ENCODE data around the gene CSF1.
"Not testable (repeated sequence)": the region's sequence is repeated elsewhere in the genome, so short reads cannot be mapped to it uniquely, and the experiment has no call there.

The CSF1 gene

DNA sequence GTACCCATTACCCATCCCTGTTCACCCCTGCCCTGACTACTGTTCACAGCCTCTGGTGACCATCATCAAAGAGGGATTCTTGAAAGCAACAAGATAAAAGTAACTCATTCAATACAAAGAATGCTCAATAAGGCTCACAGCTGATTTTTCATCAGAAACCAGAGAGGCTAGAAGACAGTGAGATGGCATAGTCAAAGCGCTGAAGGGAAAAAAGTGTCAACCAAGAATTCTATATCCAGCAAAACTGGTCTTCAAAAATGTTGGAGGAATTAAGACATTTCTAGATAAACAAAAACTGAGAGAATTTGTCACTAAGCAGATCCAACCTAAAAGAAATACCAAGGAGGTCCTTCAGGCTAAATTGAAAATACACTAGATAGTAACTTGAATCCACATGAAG, 27.1 kb downstream of the CSF1 start:
- no peak for DNase-seq (ENCODE audit: low read depth in 2 of 2)

DNA sequence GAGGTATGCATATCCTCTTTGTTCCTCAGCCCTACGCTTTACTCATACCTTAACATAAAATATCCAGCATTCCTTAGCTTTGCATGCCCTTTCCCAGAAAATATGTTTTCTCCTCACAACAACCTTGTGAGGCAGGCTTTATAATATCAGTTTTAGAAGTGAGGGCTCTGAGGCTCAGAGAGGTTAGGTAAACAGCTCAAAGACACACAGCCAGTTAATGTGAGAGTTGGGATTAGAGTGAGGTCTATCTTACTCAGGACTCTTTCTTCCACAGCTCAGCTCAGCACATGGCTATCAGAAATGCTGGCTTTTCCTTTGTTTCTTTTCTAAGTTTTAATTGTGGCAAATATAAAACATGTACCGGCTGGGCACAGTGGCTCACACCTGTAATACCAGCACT, 27.9 kb downstream of the CSF1 start:
- no peak for DNase-seq (ENCODE audit: low read depth in 2 of 2)

DNA sequence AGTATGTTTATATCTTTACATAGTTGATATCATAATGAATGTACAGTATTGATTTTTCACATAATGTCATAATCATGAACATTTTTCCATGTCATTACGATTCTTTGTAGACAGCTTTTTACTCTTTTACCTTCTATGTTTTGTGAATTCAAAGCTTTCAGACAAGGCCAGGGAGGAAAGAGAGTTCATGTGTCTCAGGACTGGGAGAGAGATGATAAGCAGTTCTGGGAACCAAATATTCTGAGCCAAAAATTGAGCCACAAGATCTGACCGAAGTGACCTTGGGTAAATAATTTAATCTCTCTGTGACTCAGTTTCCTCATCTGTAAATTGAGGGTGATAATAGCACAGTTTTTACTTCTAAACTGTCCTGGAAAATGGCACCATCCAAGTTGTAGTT, 31.8 kb downstream of the CSF1 start:
- DNase-seq (ENCODE audit: low read depth in 2 of 2), result no peak

DNA sequence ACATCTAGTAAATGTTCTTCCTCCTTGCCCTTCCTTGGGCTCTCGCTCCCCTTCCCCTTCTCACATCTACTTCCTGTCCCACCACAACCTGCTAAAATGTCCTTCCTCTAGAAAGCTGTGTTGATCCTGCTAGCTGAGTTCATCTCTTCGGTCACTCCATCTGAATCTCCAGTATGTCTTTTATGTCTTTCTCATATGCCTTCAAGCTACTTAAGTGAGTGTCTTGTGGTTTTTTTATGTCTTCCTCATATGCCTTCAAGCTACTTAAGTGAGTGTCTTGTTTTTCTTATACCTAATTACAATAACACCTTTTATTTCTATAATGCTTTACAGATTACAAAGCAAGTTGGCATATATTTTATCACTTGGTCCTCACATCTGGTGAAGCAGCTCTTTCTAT, 33.9 kb downstream of the CSF1 start:
- DNase-seq (ENCODE audit: low read depth in 2 of 2), result no peak

DNA sequence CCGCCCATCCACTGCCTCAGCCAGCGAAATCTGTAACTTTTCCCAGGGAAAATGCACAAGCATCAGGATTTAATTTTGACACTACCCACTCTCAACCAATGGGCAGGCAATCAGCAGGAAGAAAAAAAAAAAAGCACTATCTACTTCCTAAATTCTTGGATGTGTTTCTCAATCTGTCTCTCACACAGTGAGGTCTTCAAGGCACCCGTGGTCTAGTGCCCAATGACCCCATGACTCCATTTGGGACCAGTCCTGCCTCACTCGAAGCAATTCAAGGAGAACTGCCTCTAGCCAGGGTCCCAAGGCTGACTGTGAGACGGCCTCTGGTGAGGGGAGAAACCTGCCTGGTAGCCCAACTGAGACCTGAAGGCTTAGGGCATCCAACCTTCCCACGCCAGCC, 35.9 kb downstream of the CSF1 start:
- DNase-seq (ENCODE audit: low read depth in 2 of 2), result no peak

DNA sequence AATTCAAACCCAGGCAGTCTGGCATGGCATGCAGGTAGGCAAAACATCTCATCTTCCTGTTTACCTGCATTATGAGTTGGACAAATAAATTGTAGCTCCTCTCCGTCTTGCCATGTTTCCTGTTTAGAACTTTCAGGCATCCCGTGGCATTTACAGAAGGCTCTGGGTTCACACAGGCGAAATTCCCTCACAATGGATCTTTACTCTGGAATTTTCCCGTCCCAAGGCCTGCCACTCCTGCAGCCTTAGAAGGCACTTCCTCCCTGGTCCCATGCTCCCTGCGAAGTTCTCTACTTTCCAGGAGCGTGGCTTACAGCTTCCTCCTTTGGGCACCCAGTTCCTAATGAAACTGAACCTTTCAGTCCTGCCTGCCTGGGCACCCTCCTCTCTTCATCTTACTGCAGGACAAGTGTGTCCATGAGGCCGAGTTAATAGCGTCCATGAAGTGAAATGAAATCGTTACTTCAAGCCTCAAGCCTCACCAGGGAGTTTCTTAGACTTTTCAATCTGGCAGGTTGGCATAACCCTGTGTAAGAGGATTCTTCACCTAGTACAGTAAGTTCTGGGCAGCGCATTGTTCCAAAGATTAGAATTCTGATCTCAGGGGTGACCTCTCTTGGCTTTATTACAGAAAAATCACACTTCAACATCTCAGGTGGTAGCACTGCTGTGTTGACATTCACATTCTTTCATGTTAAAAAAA, 37.1 kb downstream of the CSF1 start:
- DNase-seq (ENCODE audit: low read depth in 2 of 2), result no peak

DNA sequence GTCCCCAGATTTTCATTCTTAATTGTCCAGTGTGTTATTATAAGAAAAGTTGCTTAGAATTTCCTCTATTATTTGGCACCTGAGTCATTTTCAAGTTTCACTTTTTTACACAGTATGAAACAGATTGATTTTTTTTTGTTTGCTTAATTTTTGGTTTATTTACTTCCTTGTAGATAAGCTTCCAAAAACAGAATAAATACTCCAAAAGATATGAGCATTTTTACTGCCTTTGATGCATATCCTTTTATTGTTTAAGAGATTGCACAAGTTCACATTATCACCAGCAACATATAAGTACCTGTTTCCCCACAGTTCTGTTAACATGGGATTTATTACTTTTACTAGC, 37.6 kb downstream of the CSF1 start:
- no peak for DNase-seq (ENCODE audit: low read depth in 2 of 2)

DNA sequence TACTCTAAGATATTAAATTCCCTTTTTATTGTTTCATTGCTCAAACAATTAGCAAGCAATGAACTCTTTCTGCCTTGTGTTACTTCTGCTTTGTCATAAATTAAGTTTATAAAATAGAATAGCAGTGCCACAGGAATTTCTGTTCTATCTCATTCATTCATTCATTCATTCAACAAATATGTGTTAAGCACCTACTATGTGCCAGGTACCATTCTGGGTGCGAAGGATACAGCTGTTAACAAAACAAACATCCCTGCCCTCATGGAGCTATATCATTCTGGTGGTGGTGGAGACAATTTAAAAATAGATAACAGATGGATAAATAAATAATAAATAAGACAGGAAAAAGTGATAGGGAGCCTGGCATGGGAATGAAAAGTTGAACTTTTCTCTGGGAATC, 39.4 kb downstream of the CSF1 start:
- no peak for DNase-seq (ENCODE audit: low read depth in 2 of 2)

DNA sequence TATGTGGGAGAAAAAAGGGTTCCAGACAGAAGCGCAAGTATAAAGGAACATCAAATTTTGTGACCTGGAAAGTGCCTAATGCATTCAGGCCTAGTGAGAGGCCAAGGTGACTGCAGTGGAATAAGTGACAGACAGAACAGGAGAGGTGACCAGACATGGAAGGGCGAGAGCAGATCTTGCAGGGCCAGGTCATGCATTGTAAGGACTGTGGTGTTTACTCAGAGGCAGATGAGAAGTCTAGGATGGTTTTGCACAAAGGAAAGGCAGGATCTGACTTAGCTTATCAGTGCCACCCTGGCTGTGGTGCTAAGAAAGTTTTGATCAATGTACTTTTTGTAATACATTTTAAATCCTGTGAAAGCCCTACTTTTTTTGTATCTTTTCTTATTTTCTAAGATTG, 39.9 kb downstream of the CSF1 start:
- DNase-seq (ENCODE audit: low read depth in 2 of 2), result no peak

DNA sequence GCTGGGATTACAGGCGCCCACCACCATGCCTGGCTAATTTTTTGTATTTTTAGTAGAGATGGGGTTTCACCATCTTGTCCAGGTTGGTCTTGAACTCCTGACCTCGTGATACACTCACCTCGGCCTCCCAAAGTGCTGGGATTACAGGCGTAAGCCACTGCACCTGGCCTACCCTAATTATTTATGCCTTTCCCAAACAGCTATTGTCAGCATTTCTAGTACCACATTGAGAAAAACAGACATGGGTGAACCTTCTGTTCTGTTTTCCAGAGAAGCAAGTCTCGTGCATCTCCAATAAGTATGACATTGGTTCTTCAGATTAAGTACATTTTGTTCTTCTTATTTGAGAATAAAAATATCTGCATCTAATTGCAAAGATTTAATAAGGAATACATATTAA, 40.9 kb downstream of the CSF1 start:
- not testable (repeated sequence) for DNase-seq (ENCODE audit: low read depth in 2 of 2)

DNA sequence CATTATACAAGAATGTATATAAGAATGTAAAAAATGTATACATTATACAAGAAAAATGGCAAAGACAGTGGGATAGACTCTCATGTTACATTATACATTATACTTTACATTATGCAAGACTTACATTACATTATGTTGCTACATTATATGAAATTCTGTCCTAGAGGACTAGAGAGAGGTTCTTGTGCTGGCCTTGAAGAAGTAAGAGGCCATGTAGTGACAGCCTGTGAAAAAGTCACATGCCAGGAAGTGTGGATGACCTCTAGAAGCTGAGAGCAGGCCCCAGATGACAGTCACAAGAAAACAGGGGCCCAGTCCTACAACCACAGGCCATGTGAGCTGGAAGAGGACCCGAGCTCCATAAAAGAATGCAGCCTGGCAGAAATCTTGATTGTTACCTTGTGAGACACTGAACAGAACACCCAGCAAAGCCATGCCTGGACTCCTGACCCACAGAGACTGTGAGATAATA, 43.4 kb downstream of the CSF1 start:
- DNase-seq (ENCODE audit: low read depth in 2 of 2), result no peak

DNA sequence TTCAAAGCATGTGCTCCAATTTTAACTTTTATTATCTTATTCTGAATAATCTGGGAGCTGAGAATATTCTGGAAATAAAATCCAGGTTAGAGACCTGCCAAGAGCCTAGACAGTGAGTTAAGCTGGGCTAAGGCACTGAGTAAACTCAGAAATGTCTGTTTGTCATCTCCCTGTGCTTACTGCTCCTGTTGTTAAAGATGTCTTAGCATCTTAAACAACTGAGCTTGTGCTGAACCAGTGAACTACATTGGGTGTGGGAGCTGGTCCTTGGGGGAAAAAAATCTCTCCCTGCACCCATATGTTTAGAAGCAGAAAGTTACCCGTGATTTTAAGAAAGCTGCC, 49.0 kb downstream of the CSF1 start:
- DNase-seq (ENCODE audit: low read depth in 2 of 2), result no peak

DNA sequence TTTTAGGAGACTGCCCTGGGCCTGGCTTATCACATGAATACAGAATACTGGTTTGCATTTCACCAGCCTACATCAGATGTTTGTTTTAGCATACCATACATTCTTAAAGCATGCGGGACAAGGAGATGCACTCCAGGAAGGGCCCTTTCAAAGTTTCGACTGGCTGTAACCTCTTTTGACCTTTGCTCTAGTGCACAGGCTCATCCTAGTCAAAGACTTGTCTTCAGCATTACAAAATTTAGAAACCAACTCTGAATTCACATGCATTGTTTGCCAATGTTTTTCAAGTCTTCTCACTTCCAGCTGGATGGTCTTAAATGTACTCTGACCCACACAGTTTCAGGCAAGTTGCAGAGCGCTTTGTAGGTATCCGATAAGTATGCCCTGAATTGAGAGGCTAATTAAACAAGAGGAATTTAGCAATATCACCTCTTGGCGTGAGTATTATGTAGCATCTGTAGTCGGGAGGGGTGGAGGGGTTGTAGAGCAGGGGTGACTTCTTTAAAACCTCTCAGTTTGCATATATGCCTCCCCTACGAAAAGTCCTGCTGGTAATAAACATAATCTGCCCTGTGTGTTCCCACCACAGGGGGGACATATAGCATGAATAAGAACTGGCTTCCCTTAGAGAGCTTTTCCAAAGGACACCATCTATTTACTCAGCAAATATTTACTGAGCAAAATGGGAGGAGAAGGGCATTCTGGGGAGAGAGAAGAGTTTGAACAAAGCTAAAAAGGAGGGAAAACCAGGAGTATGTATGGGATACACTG, 49.5 kb downstream of the CSF1 start:
- DNase-seq (ENCODE audit: low read depth in 2 of 2), result no peak

DNA sequence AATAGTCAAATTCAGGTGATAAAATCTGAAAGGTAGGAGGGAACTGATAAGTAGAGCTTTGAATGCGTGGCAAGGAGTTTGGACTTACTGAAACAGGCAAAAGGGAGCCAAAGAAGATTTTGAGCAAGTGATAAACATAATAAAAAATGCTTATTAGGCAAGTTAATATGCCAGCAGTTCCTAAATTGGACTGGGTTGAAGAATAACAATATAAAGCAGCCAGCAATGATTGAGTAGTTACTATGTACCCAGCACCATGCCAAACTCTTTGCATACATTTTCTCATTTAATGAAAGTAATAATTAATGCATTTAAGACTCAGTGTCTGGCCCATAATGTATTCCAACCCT, 50.1 kb downstream of the CSF1 start:
- no peak for DNase-seq (ENCODE audit: low read depth in 2 of 2)

DNA sequence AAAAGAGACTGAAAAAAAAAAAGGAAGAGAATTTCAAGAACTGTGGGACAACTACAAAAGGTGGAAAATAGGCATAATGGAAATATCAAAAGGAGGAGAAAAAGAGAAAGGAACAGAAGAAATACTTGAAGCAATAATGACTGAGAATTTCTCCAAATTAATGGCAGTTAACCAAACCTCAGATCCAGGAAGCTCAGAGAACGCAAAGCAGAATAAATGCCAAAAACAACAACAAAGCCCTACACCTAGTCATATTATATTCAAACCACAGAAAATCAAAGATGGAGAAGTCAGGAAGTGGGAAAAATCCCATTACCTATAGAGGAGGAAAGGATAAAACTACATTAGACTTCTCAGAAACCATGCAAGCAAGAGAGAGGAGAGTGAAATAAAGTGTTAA, 53.2 kb downstream of the CSF1 start:
- DNase-seq (ENCODE audit: low read depth in 2 of 2), result no peak

DNA sequence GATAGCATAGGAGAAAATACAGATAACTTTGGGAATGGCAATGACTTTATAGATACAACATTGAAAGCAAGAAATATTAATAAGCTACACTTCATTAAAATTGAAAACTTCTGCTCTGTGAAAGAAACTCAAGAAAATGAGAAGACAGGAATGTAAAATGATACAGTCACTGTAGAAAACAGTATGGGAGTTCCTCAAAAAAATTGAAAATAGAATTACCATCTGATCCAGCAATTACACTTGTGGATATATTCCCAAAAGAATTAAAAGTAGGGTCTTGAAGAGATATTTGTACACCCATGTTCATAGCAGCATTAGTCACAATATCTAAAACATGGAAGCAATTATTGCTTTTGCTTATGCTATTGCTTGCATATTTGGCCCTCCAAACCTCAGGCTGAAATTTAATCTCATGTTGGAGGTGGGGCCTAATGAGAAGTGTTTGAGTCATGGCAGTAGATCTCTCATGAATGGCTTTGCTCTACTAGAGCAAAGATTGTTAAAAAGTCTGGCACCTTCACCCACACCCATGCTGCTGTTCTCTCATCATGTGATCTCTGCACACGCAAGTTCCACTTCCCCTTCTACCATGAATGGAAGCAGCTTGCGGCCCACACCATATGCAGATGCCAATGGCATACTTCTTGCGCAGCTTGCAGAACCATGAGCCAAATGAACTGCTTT, 58.6 kb downstream of the CSF1 start:
- no peak for DNase-seq (ENCODE audit: low read depth in 2 of 2)

DNA sequence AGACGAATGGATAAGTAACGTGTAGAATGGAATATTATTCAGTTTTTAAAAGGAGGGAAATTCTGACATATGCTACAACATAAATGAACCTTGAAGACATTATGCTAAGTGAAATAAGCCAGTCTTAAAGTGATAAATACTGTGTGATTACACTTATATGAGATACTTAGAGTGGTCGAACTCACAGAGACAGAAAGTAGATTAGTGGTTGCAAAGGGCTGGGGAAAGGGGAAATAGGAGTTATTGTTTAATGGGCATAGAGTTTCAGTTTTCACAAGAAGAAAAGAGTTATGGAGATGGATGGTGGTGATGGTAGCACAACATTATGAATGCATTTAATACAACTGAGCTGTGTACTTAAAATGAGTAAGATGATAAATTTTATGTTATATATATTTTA, 59.3 kb downstream of the CSF1 start:
- no peak for DNase-seq (ENCODE audit: low read depth in 2 of 2)

DNA sequence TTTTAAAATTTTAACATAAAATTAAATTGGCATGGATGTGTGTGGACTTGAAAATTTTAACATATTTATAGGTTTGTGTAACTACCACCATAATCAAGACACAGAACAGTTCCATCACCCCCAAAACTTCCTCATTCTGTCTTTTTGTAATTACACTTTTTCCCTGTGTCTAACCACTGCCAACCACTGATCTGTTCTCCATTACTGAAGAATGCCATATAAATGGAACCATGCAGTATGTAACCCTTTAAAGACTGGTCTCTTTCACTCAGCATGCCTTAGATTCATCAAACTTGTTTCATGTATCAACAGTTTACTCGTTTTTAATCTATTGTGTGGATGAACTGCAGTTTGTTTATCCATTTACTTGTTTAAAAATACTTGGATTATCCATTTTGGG, 60.9 kb downstream of the CSF1 start:
- DNase-seq (ENCODE audit: low read depth in 2 of 2), result no peak

DNA sequence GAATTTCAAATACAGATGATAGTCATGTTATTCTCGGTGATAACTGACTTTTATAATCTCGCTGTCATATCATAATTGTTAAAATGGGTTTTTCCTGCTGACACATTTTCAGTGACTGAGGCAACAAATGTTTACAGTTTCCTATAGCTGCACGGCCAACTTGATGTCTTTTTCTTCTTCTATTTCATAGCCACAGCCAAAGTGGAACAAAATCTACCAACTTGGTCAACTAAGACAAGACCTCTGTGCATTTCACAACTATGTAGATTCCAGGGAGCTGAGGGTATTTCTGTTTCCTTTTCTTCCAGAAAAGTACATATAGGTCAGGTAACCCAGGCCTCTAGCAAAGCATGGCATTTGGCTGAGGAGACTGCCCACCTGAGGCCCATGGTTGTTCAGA, 63.5 kb downstream of the CSF1 start:
- DNase-seq (ENCODE audit: low read depth in 2 of 2), result no peak

DNA sequence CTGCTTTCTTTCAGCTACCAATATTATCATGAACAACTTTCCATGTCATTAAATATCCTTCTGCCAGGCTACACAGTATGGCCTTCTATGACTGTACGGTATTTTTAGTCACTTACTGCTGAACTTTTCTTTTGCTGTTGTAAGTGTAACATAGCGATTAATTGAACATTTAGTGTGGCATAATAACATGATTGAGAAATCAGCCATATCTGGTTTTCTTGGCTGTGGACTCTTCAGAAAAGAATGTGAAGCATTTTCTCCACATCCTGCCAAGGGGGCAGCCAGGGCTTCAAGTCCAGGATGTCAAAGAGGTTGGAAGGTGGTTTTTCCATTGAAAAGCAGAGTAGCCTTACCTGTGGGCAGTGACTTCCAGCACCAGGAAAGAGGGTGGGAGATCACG, 65.1 kb downstream of the CSF1 start:
- DNase-seq (ENCODE audit: low read depth in 2 of 2), result no peak

DNA sequence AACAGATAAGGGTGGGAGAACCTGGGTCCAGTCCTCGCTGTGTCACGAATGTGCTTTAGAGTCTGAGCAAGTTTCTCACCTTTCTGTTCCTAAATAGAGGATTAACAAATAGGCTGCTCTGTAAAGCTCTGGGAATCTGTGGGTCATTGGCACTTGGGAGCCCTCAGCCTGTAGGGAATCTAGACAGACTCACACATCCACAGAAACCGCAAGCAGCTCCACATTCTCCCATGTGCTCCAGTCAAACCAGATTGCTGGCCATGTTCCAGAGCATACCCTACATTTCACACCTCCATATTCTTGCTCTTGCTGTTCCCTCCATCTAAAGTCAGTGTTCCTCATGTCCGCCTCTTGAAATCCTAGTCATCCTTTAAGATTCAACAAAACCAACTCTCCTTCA, 66.1 kb downstream of the CSF1 start:
- no peak for DNase-seq (ENCODE audit: low read depth in 2 of 2)

DNA sequence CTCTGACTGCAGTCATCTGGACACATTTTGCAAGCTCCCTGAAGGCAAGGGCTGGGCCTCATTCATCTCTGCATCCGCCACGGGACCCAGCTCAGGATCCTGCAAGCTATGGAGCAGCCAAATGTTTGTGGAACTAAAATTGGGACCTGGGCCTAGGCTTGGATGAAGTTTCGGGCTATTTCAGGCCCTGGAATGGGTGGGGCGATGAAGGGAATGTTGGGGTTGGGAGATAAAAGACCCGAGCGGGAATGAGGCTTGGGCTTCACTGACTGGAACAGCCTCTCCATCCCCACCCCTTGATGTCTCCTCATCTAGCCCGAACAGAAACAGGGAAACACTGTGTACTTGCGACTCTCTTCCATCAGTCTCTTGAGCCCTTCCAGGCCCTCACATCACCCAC, 66.6 kb downstream of the CSF1 start:
- DNase-seq (ENCODE audit: low read depth in 2 of 2), result no peak

DNA sequence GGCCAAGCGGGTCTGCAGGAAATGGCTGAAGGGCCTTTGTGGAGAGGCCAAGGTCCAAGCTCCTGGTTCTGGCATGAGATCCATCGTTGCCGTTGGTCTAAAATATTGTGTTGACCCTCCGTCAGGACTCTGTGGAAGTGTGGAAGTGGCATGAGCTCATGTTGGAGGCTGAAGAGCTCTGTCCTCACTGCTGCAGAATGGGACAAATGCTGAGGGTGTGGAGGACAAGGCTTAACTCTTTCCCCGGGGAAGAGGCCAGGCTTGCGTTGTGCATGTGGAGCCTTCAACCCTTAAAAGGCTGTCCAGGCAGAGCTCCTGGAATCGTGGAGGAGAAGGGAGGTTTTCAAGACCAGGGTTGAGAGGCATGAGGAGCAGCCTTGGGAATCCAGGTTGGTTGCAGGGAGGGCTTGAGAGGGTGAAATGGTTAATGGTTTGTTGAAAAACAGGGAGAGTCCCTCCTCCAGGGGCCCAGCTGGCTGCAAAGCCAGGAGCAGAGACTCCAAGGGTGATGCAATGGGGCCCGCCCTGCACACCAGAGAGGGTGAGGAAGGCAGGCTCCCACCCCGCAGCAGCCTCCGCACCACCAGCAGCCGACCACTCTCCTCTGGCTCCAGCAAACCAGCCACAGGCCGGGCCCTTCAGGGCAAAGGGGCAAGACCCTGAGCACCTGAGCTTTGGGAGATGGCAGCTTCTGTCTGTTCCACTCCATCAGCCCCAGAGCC, 67.2 kb downstream of the CSF1 start:
- DNase-seq (ENCODE audit: low read depth in 2 of 2), result no peak
